ENCODE data around the gene RPL3.

The RPL3 gene

DNA sequence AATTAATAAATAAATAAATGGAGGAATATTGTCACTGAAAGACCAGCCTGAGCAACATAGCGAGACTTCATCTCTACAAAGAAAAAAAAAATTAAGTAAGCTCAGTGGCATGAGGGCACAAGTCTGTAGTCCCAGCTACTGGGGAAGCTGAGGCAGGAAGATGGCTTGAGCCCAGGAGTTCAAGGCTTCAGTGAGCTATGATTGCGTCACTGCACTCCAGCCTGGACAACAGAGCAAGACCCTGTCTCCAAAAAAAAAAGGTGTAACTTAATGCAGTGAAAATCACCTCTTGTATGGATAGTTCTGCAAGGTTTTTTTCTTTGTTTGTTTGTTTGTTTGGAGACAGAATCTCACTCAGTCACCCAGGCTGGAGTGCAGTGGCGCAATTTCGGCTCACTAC lies 25.8 kb upstream of the RPL3 start:
- no peak for TF ChIP-seq SIN3A (IDR thresholded peaks at IDR 0.05; ENCODE audit: borderline replicate concordance, insufficient read depth, low read length)
- no peak for TF ChIP-seq POLR2AphosphoS5 (IDR thresholded peaks at IDR 0.05; ENCODE audit: low read depth, low read length)

DNA sequence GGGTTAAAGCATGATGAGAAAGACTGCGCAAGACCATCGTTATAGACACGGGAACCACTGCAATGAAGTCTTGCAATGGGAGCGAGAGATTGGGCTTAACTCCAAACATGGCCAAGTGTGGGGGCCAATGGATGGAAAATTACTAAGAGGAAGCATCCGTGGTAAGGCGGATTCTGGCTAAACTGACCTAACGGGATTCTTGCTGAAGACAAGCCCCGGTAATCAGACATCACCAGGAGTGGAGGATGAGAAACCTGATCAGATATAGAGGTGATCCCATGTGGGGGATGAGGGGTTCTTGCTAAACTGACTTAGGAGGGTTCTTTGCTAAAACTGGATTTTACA lies 24.6 kb upstream of the RPL3 start:
- TF ChIP-seq POLR2AphosphoS5 (IDR thresholded peaks at IDR 0.05; ENCODE audit: low read depth, low read length) (no peak), SIN3A (IDR thresholded peaks at IDR 0.05; ENCODE audit: borderline replicate concordance, insufficient read depth, low read length) (no peak), FOXP2 (optimal IDR thresholded peaks at IDR 0.05; ENCODE audit: borderline replicate concordance, extremely low read depth, extremely low read length, insufficient read depth) (no peak), TAF1 (IDR thresholded peaks at IDR 0.05; ENCODE audit: borderline replicate concordance, insufficient read depth, low read length) (no peak)
- TF ChIP-seq, protein P1, sequence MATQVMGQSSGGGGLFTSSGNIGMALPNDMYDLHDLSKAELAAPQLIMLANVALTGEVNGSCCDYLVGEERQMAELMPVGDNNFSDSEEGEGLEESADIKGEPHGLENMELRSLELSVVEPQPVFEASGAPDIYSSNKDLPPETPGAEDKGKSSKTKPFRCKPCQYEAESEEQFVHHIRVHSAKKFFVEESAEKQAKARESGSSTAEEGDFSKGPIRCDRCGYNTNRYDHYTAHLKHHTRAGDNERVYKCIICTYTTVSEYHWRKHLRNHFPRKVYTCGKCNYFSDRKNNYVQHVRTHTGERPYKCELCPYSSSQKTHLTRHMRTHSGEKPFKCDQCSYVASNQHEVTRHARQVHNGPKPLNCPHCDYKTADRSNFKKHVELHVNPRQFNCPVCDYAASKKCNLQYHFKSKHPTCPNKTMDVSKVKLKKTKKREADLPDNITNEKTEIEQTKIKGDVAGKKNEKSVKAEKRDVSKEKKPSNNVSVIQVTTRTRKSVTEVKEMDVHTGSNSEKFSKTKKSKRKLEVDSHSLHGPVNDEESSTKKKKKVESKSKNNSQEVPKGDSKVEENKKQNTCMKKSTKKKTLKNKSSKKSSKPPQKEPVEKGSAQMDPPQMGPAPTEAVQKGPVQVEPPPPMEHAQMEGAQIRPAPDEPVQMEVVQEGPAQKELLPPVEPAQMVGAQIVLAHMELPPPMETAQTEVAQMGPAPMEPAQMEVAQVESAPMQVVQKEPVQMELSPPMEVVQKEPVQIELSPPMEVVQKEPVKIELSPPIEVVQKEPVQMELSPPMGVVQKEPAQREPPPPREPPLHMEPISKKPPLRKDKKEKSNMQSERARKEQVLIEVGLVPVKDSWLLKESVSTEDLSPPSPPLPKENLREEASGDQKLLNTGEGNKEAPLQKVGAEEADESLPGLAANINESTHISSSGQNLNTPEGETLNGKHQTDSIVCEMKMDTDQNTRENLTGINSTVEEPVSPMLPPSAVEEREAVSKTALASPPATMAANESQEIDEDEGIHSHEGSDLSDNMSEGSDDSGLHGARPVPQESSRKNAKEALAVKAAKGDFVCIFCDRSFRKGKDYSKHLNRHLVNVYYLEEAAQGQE (IDR thresholded peaks at IDR 0.05; ENCODE audit: insufficient read depth in 1 of 2, low read depth in 2 of 2, low read length in 2 of 2), result no peak

DNA sequence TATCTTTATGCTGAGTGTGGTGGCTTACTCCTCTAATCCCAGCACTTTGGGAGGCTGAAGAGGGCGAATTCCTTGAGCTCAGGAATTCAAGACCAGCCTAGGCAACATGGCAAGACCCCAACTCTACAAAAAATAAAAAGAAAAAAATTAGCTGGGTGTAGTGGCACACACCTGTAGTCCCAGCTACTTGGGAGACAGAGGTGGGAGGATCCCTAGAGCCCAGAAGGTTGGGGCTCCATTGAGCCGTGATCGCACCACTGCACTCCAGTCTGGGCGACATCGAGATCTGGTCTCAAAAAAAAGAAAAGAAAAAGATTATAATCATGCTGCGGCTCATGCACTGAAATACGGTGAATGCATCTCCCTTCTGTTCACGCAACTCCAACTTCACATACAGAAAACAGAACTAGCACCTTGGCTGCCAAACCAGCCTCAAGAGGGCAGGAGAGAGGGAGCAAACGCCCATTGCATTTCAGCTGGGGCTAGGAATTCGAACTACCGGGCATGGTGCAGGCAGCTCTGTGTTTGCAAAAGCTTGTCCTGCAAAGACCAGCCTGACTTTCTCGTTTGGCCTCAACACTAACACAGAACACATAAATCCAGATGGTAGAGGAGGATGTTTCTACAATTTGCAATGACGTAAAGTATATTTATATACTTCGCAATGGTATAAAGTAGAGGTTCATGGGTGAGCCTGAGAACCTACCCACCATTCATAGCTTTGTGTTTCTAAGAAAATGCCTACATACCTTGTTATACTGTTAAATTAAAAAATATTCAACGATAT lies 24.0 kb upstream of the RPL3 start:
- TF ChIP-seq, protein P1 (IDR thresholded peaks at IDR 0.05; ENCODE audit: insufficient read depth in 1 of 2, low read depth in 2 of 2, low read length in 2 of 2), result no peak
- TF ChIP-seq POLR2AphosphoS5 (IDR thresholded peaks at IDR 0.05; ENCODE audit: low read depth, low read length) (no peak), SIN3A (IDR thresholded peaks at IDR 0.05; ENCODE audit: borderline replicate concordance, insufficient read depth, low read length) (no peak), FOXP2 (optimal IDR thresholded peaks at IDR 0.05; ENCODE audit: borderline replicate concordance, extremely low read depth, extremely low read length, insufficient read depth) (no peak), TAF1 (IDR thresholded peaks at IDR 0.05; ENCODE audit: borderline replicate concordance, insufficient read depth, low read length) (no peak)

DNA sequence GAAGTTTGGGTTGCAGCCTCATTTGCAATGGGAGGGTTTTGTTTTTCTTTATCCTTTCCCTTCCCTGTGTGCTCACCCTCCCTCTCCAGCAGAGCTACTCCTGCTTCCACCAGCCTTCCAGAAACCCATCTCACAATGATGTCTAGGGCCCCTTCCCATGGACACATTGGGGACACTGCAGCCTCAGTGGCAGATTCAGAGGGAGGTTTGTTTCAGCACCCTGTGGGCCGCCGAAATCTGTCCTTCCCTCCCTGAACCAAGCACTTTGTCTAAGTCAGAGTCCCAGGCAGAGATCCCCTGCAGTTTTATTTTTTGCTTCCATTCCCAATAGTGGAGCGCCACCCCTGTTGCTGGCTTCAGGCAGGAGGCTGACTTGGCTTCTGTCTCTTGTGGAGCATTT lies 21.8 kb upstream of the RPL3 start:
- TF ChIP-seq, protein P1 (IDR thresholded peaks at IDR 0.05; ENCODE audit: insufficient read depth in 1 of 2, low read depth in 2 of 2, low read length in 2 of 2), result no peak
- TF ChIP-seq TAF1 (IDR thresholded peaks at IDR 0.05; ENCODE audit: borderline replicate concordance, insufficient read depth, low read length), result no peak
- TF ChIP-seq POLR2AphosphoS5 (IDR thresholded peaks at IDR 0.05; ENCODE audit: low read depth, low read length), result no peak

DNA sequence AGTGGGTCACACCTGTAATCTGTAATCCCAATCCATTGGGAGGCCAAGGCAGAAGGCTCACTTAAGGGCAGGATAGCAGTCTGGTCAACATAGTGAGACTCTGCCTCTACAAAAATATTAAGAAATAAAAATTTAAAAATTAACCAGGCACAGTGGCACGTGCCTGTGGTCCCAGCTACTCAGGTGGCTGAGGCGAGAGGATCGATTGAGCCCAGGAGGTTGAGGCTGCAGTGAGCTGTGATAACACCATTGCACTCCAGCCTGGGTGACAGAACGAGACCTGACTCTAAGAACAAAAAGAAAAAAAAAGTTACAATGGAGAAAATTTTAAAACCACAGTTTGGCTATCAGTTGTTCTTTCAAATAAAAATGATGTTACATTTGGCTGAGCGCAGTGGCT lies 17.0 kb upstream of the RPL3 start:
- TF ChIP-seq FOXP2 (optimal IDR thresholded peaks at IDR 0.05; ENCODE audit: borderline replicate concordance, extremely low read depth, extremely low read length, insufficient read depth) (no peak), TAF1 (IDR thresholded peaks at IDR 0.05; ENCODE audit: borderline replicate concordance, insufficient read depth, low read length) (no peak)

DNA sequence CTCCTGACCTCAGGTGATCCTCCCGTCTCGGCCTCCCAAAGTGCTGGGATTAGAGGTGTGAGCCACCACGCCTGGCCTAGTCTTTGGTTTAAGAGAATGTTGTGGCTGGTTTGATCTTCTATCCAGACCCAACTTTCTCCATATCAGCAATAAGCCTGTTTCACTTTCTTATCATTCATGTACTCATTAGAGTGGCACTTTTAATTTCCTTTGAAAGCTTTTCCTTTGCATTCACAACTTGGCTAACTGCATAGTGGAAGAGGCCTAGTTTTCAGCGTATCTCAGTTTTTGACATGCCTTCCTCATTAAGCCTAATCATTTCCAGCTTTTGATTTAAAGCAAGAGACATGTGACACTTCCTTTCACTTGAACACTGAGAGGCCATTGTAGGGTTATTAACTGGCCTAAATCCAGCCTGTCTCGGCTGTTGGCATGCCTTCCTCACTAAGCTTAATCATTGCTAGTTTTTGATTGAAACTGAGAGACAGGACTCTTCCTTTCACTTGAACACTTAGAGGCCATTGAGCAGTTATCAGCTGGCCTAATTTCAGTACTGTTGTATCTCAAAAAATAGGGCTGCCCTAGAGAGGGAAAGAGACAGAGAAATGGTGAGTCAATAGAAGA lies 13.1 kb upstream of the RPL3 start:
- TF ChIP-seq TAF1 (IDR thresholded peaks at IDR 0.05; ENCODE audit: borderline replicate concordance, insufficient read depth, low read length) (no peak), SIN3A (IDR thresholded peaks at IDR 0.05; ENCODE audit: borderline replicate concordance, insufficient read depth, low read length) (no peak), FOXP2 (optimal IDR thresholded peaks at IDR 0.05; ENCODE audit: borderline replicate concordance, extremely low read depth, extremely low read length, insufficient read depth) (no peak), POLR2AphosphoS5 (IDR thresholded peaks at IDR 0.05; ENCODE audit: low read depth, low read length) (no peak)
- TF ChIP-seq, protein P1 (IDR thresholded peaks at IDR 0.05; ENCODE audit: insufficient read depth in 1 of 2, low read depth in 2 of 2, low read length in 2 of 2), result no peak
